22Rv1 (cell line): Measurements from ENCODE around the gene UBXN11.

Experiments
- H3K27ac ChIP-seq: fragments of 450-650 bp; 2 replicates; pipeline ENCODE4 v1.5.1; 2017
- CTCF ChIP-seq: fragments of 450-650 bp; IDR thresholded peaks from 2 replicates; pipeline ENCODE4 v1.5.1; 2017; ENCODE audit warnings: mild to moderate bottlenecking
- ZFX ChIP-seq: fragments of 450-650 bp; IDR thresholded peaks from 2 replicates; pipeline ENCODE4 v1.6.1; 2017; ENCODE audit warnings: antibody characterized with exemption, borderline replicate concordance

Gene UBXN11

GRCh38 chr1:26278303-26278702, 28.1 kb downstream of the UBXN11 start:
- peak overlapping the region; percentile 91 for H3K27ac ChIP-seq

GRCh38 chr1:26277719-26278118, 28.7 kb downstream of the UBXN11 start:
- no peak for TF ChIP-seq ZFX
- no peak for TF ChIP-seq CTCF
- H3K27ac ChIP-seq, result peak overlapping the region; percentile 91

More at GRCh38 chr1:26278303-26278702, 28.1 kb downstream of the UBXN11 start:
- no peak for TF ChIP-seq ZFX
- no peak for TF ChIP-seq CTCF

- H3K27ac ChIP-seq, result peak overlapping the region; percentile 91
- TF ChIP-seq ZFX, result no peak
- TF ChIP-seq CTCF, result no peak
Measured at GRCh38 chr1:26277261-26277661, 29.2 kb downstream of the UBXN11 start.

- peak overlapping the region; percentile 91 for H3K27ac ChIP-seq
- TF ChIP-seq ZFX (no peak), CTCF (no peak)
Measured at GRCh38 chr1:26276432-26276838, 30.0 kb downstream of the UBXN11 start.

GRCh38 chr1:26275580-26276431, 30.6 kb downstream of the UBXN11 start:
- H3K27ac ChIP-seq, result peak overlapping the region; percentile 91
- TF ChIP-seq CTCF, result peak; percentile 94
- no peak for TF ChIP-seq ZFX

GRCh38 chr1:26274801-26275425, 31.5 kb downstream of the UBXN11 start:
- TF ChIP-seq CTCF (no peak), ZFX (no peak)
- peak overlapping the region; percentile 91 for H3K27ac ChIP-seq

GRCh38 chr1:26269198-26269550, 37.3 kb downstream of the UBXN11 start:
- TF ChIP-seq CTCF (no peak), ZFX (no peak)
- H3K27ac ChIP-seq, result no peak overlapping the region
